ENCODE results near the gene HCN2.
A peak's percentile ranks its signal among the peaks of the same experiment; 100 is the strongest.
"Not testable (repeated sequence)": the region's sequence is repeated elsewhere in the genome, so short reads cannot be mapped to it uniquely, and the experiment has no call there.

HCN2 gene

GRCh38 chr19:620166-620862 lies 30.6 kb downstream of the HCN2 start:
- Mint-ChIP-seq H3K9me3 (no peaks in the 10 kb centered on the region), H3K27ac (no peak overlapping the region), H3K4me3 (no peak overlapping the region), H3K27me3 (peaks cover 15% of the 10 kb centered on the region), H3K4me1 (ENCODE audit: low read depth) (no peaks in the 10 kb centered on the region), H3K36me3 (ENCODE audit: low read depth) (peaks cover 86% of the 10 kb centered on the region)
- intact Hi-C loops (cut with micrococcal nuclease) = no loop called here

GRCh38 chr19:621191-621590 lies 31.5 kb downstream of the HCN2 start:
- H3K4me3 Mint-ChIP-seq; H3K4me1 Mint-ChIP-seq (ENCODE audit: low read depth); H3K9me3 Mint-ChIP-seq; H3K27ac Mint-ChIP-seq; intact Hi-C loops (cut with micrococcal nuclease): not testable (repeated sequence)
- peaks cover 10% of the 10 kb centered on the region for H3K27me3 Mint-ChIP-seq
- H3K36me3 Mint-ChIP-seq (ENCODE audit: low read depth) = peaks cover 95% of the 10 kb centered on the region

GRCh38 chr19:621819-622218 lies 32.1 kb downstream of the HCN2 start:
- Mint-ChIP-seq H3K27ac (no peak overlapping the region), H3K36me3 (ENCODE audit: low read depth) (peaks cover 100% of the 10 kb centered on the region), H3K9me3 (no peaks in the 10 kb centered on the region), H3K27me3 (peaks cover 8% of the 10 kb centered on the region), H3K4me3 (no peak overlapping the region), H3K4me1 (ENCODE audit: low read depth) (no peaks in the 10 kb centered on the region)
- intact Hi-C loops (cut with micrococcal nuclease) = no loop called here

GRCh38 chr19:622666-623065 lies 33.0 kb downstream of the HCN2 start:
- Mint-ChIP-seq H3K4me1 (ENCODE audit: low read depth) (no peaks in the 10 kb centered on the region), H3K4me3 (no peak overlapping the region), H3K27ac (no peak overlapping the region), H3K9me3 (no peaks in the 10 kb centered on the region), H3K36me3 (ENCODE audit: low read depth) (peaks cover 100% of the 10 kb centered on the region), H3K27me3 (no peaks in the 10 kb centered on the region)
- intact Hi-C loops (cut with micrococcal nuclease) = no loop called here

GRCh38 chr19:623175-623916 lies 33.7 kb downstream of the HCN2 start:
- peaks cover 100% of the 10 kb centered on the region for H3K36me3 Mint-ChIP-seq (ENCODE audit: low read depth)
- H3K4me3 Mint-ChIP-seq = no peak overlapping the region
- intact Hi-C loops (cut with micrococcal nuclease) = no loop called here

GRCh38 chr19:623974-624373 lies 34.3 kb downstream of the HCN2 start:
- H3K27ac Mint-ChIP-seq = no peak overlapping the region
- H3K4me1 Mint-ChIP-seq (ENCODE audit: low read depth) = no peaks in the 10 kb centered on the region
- no peak overlapping the region for H3K4me3 Mint-ChIP-seq
- intact Hi-C loops (cut with micrococcal nuclease) = no loop called here
- no peaks in the 10 kb centered on the region for H3K27me3 Mint-ChIP-seq
- no peaks in the 10 kb centered on the region for H3K9me3 Mint-ChIP-seq
- H3K36me3 Mint-ChIP-seq (ENCODE audit: low read depth) = peaks cover 100% of the 10 kb centered on the region

More at GRCh38 chr19:623175-623916, 33.7 kb downstream of the HCN2 start:
- H3K27me3 Mint-ChIP-seq = no peaks in the 10 kb centered on the region
- H3K27ac Mint-ChIP-seq = no peak overlapping the region
- no peaks in the 10 kb centered on the region for H3K9me3 Mint-ChIP-seq
- no peaks in the 10 kb centered on the region for H3K4me1 Mint-ChIP-seq (ENCODE audit: low read depth)

GRCh38 chr19:624433-625109 lies 34.9 kb downstream of the HCN2 start:
- Mint-ChIP-seq H3K4me1 (ENCODE audit: low read depth) (no peaks in the 10 kb centered on the region), H3K27ac (no peak overlapping the region), H3K4me3 (no peak overlapping the region), H3K27me3 (no peaks in the 10 kb centered on the region), H3K9me3 (no peaks in the 10 kb centered on the region), H3K36me3 (ENCODE audit: low read depth) (peaks cover 100% of the 10 kb centered on the region)
- intact Hi-C loops (cut with micrococcal nuclease) = no loop called here

GRCh38 chr19:625257-625656 lies 35.6 kb downstream of the HCN2 start:
- H3K9me3 Mint-ChIP-seq = no peaks in the 10 kb centered on the region
- no peaks in the 10 kb centered on the region for H3K27me3 Mint-ChIP-seq
- H3K4me1 Mint-ChIP-seq (ENCODE audit: low read depth) = peaks cover 6% of the 10 kb centered on the region
- H3K27ac Mint-ChIP-seq = no peak overlapping the region
- peaks cover 100% of the 10 kb centered on the region for H3K36me3 Mint-ChIP-seq (ENCODE audit: low read depth)
- H3K4me3 Mint-ChIP-seq = no peak overlapping the region
- intact Hi-C loops (cut with micrococcal nuclease) = no loop called here

- H3K4me3 Mint-ChIP-seq; H3K9me3 Mint-ChIP-seq; intact Hi-C loops (cut with micrococcal nuclease); H3K27me3 Mint-ChIP-seq; H3K27ac Mint-ChIP-seq: not testable (repeated sequence)
- H3K4me1 Mint-ChIP-seq (ENCODE audit: low read depth) = peaks cover 12% of the 10 kb centered on the region
- H3K36me3 Mint-ChIP-seq (ENCODE audit: low read depth) = peaks cover 100% of the 10 kb centered on the region
Observed at GRCh38 chr19:626566-626965, 36.9 kb downstream of the HCN2 start.

GRCh38 chr19:628168-628567 lies 38.5 kb downstream of the HCN2 start:
- H3K9me3 Mint-ChIP-seq = no peaks in the 10 kb centered on the region
- intact Hi-C loops (cut with micrococcal nuclease) = no loop called here
- peaks cover 99% of the 10 kb centered on the region for H3K36me3 Mint-ChIP-seq (ENCODE audit: low read depth)

GRCh38 chr19:629515-629914 lies 39.8 kb downstream of the HCN2 start:
- H3K4me3 Mint-ChIP-seq, H3K27ac Mint-ChIP-seq, H3K9me3 Mint-ChIP-seq: not testable (repeated sequence)

More at GRCh38 chr19:628168-628567, 38.5 kb downstream of the HCN2 start:
- Mint-ChIP-seq H3K27ac (no peak overlapping the region), H3K4me1 (ENCODE audit: low read depth) (peaks cover 26% of the 10 kb centered on the region), H3K4me3 (no peak overlapping the region), H3K27me3 (no peaks in the 10 kb centered on the region)

GRCh38 chr19:629961-630714 lies 40.5 kb downstream of the HCN2 start:
- Mint-ChIP-seq H3K4me1 (ENCODE audit: low read depth) (peaks cover 37% of the 10 kb centered on the region), H3K27ac (no peak overlapping the region), H3K4me3 (no peak overlapping the region), H3K27me3 (no peaks in the 10 kb centered on the region), H3K36me3 (ENCODE audit: low read depth) (peaks cover 86% of the 10 kb centered on the region), H3K9me3 (no peaks in the 10 kb centered on the region)
- intact Hi-C loops (cut with micrococcal nuclease) = no loop called here

More at GRCh38 chr19:629515-629914, 39.8 kb downstream of the HCN2 start:
- peaks cover 93% of the 10 kb centered on the region for H3K36me3 Mint-ChIP-seq (ENCODE audit: low read depth)
- intact Hi-C loops (cut with micrococcal nuclease); H3K27me3 Mint-ChIP-seq: not testable (repeated sequence)
- H3K4me1 Mint-ChIP-seq (ENCODE audit: low read depth) = peaks cover 37% of the 10 kb centered on the region

GRCh38 chr19:632579-633067 lies 42.9 kb downstream of the HCN2 start:
- peak overlapping the region; percentile 88 for H3K27ac Mint-ChIP-seq

More at GRCh38 chr19:632579-633067, 42.9 kb downstream of the HCN2 start:
- Mint-ChIP-seq H3K36me3 (ENCODE audit: low read depth) (peaks cover 62% of the 10 kb centered on the region), H3K4me1 (ENCODE audit: low read depth) (peaks cover 37% of the 10 kb centered on the region), H3K9me3 (no peaks in the 10 kb centered on the region), H3K4me3 (peak overlapping the region; percentile 97), H3K27me3 (peaks cover 12% of the 10 kb centered on the region)
- intact Hi-C loops (cut with micrococcal nuclease) = loop anchor here (2.0 kb wide), 1 partner anchor 28 kb away; no protein-coding TSS in a partner anchor
